Stimulated activated CD4-positive, alpha-beta T cell treated with anti-CD3 and anti-CD28 coated beads, Interleukin-2, amount 100 ng/mL, for 24 hours (primary cell): ENCODE data around the gene CCDC51.

Experiments
- DNase-seq, 2 donors: peaks; one replicate each; pipeline ENCODE4 v3.0.0-alpha.2; 2020

Gene CCDC51

GRCh38 chr3:48418651-48419050, 21.3 kb downstream of the CCDC51 start:
- DNase-seq: no peak

GRCh38 chr3:48418140-48418539, 21.8 kb downstream of the CCDC51 start:
- no peak for DNase-seq

GRCh38 chr3:48417529-48418108, 22.3 kb downstream of the CCDC51 start:
- DNase-seq: no peak

- DNase-seq: no peak
Observed at GRCh38 chr3:48416546-48416945, 23.4 kb downstream of the CCDC51 start.

- DNase-seq: no peak
Observed at GRCh38 chr3:48416091-48416505, 23.8 kb downstream of the CCDC51 start.

- no peak for DNase-seq
Observed at GRCh38 chr3:48415251-48415953, 24.5 kb downstream of the CCDC51 start.

GRCh38 chr3:48414376-48415250, 25.3 kb downstream of the CCDC51 start:
- no peak for DNase-seq

- no peak for DNase-seq
Observed at GRCh38 chr3:48413611-48414010, 26.3 kb downstream of the CCDC51 start.

- DNase-seq: no peak
Observed at GRCh38 chr3:48413086-48413485, 26.8 kb downstream of the CCDC51 start.

GRCh38 chr3:48412375-48413001, 27.4 kb downstream of the CCDC51 start:
- DNase-seq: no peak

- no peak for DNase-seq
Observed at GRCh38 chr3:48411606-48412374, 28.1 kb downstream of the CCDC51 start.

- DNase-seq: no peak
Observed at GRCh38 chr3:48411041-48411588, 28.8 kb downstream of the CCDC51 start.

GRCh38 chr3:48410205-48411040, 29.5 kb downstream of the CCDC51 start:
- DNase-seq: no peak

GRCh38 chr3:48409291-48410201, 30.4 kb downstream of the CCDC51 start:
- peak in 1 of 2 donors; percentile 8 for DNase-seq

- DNase-seq: peak in 1 of 2 donors; percentile 15
Observed at GRCh38 chr3:48408823-48409281, 31.1 kb downstream of the CCDC51 start.

GRCh38 chr3:48407542-48408099, 32.3 kb downstream of the CCDC51 start:
- DNase-seq: peak in 1 of 2 donors; percentile 11

GRCh38 chr3:48406443-48407431, 33.2 kb downstream of the CCDC51 start:
- peak in 1 of 2 donors; percentile 11 for DNase-seq

GRCh38 chr3:48405971-48406370, 33.9 kb downstream of the CCDC51 start:
- peak in 1 of 2 donors; percentile 9 for DNase-seq
